ENCODE results near the gene RFC2.
"Not testable (repeated sequence)": the region's sequence is repeated elsewhere in the genome, so short reads cannot be mapped to it uniquely, and the experiment has no call there.

The RFC2 gene

DNA sequence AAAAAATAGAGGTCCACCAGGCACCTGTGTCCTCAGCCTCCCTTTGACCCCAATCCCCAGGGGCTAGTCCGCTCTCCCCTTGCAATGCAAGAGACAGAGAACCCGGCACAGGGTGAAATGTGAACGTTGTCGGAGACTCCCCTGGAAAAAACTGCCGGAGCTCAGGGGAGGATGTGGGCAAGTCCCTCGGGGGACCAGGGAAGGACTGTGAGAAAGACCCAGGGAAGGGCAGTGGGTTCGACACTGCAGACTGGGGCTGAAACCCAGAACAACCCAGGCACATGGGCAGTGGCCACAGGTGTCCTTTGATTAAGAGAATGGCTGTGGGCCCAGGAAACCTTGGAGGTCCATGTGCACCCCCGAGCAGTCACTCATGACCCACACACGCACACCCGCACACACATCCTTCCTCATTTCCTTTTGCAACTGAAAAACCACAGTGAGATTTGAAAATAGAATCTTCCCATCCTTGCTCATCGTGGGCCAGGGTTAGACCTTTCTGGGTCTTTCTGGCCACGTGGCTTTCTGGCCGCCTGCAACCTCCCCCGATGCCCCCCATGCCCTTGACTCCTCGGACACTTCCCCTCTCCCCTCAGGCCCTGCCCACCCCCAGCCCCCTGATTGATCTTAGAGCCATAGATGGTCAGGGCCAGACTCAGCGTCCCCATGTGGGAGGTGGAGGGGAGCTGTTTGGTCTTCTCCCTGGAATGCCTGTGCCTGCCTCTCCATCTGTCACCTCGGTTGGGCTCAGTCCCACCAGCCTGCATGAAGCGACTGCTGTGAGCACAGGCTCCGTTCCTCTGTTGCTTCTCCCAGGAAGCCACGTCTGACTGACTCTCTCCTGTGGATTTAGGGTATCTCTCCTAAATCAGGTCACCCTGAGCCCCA lies 36.5 kb downstream of the RFC2 start:
- DNase-seq (ENCODE audit: low read depth in 2 of 2) = no peak

DNA sequence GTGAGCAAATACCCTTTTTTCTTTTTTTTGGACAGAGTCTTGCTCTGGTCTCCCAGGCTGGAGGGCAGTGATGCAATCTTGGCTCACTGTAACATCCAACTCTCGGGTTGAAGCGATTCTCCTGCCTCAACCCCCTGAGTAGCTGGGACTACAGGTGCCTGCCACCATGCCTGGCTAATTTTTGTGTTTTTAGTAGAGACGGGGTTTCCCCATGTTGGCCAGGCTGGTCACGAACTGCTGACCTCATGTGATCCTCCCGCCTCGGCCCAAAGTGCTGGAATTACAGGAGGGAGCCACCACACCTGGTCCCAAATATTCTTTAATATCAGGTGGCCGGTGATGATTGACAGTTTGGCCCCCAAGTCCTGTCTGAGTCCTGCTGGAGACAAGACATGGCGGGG lies 37.8 kb downstream of the RFC2 start:
- no peak for DNase-seq (ENCODE audit: low read depth in 2 of 2)

DNA sequence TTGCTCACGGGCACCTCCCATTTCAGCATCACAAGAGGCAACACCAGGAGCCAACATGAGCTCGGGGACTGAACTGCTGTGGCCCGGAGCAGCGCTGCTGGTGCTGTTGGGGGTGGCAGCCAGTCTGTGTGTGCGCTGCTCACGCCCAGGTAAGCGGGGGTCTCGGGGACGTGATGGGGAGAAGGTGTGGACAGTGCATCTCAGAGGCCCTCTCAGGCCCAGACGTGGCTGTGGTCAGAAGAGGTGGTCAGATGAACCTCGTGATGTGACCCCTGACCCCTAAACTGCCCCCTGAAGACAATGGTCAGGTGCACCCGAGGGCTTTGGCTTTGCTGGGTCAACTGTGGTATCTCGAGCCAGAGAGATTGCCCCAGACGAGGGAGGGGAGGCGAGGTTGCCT lies 38.3 kb downstream of the RFC2 start:
- no peak for DNase-seq (ENCODE audit: low read depth in 2 of 2)

DNA sequence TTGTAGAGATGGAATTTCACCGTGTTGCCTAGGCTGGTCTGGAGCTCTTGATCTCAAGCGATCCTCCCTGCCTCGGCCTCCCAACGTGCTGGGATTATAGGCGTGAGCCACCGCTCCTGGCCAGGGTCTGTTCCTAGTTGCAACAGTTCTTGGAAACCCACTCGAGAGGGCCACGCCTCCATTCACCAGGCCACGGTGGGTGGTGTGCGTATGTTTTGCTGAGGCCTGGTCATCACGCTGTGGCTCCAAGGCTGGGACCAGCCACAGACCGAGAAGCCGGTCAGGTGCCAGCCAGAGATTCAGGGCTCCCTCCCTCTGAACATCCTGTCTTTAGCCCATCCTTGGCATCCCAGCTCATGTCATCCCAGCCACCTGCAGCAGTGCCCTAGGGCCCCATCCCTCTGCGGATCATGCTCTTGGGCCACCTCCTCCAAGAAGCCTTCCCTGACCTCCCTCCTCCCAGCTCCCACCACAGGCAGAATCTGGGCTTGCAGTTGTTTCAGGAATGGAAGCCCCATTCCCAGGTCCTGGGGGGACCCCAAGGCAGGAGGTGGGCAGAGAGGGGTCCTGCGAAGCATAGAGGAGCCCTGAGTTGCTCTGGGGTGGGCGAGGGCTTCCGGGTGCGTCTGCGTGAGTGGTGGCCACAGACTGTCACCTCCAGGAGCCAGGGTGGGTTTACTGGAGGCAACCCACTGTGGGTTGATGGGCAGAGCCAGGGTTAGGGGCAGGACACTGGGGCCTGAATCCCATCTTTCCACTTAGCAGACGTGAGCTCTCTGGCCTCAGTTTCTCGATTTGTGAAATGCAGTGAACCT lies 39.2 kb downstream of the RFC2 start:
- DNase-seq (ENCODE audit: low read depth in 2 of 2) = no peak

DNA sequence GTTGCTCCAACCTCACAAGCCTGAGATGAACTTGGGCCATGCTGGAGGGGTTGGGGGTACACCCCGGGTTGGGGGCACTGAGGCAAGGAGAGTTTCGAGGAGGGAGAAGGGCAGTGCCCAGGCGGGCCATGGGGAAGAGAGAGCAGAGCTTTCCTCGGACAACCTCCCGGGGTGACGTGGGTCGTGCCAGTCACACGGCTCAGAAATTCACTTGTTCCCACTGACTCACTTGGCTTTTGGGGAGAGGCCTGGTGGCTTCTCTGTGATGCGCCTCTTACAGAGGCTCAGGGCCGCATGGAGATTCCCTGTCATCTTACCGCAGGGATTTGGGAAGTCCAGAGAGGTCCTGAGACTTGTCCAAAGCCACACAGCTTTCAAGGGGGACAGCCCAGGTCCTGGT lies 41.5 kb downstream of the RFC2 start:
- no peak for DNase-seq (ENCODE audit: low read depth in 2 of 2)

DNA sequence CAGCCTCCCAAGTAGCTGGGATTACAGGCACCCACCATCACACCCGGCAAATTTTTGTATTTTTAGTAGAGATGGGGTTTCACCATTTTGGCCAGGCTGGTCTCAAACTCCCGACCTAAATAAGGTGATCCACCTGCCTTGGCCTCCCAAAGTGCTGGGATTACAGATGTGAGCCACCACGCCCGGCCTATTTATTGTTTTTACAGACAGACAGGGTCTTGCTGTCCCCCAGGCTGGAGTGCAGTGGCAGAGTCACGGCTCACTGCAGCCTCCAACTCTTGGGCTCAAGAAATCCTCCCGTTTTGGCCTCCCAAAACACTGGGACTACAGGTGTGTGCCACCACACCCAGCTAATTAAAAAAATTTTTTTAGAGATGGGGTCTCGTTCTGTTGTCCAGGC lies 46.0 kb downstream of the RFC2 start:
- DNase-seq (ENCODE audit: low read depth in 2 of 2) = not testable (repeated sequence)

DNA sequence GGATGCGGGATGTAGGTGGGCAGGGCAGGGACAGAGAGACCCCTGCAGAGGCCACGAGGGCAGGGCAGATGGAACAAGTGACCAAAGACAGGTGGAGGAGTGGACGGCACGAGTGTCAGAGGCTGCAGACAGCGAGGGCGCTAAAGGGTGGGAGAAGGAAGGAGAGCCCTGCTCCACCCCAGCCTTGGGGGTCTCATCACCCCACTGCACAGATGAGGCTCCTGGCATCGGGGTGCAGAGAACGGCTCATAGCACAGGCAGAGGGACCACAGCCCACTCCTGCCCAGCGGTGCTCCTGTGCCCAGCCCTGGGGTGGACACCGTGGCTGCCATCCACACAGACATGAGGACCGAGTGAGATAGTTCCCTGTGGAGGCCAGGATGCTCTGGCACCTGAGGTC lies 46.6 kb downstream of the RFC2 start:
- no peak for DNase-seq (ENCODE audit: low read depth in 2 of 2)

DNA sequence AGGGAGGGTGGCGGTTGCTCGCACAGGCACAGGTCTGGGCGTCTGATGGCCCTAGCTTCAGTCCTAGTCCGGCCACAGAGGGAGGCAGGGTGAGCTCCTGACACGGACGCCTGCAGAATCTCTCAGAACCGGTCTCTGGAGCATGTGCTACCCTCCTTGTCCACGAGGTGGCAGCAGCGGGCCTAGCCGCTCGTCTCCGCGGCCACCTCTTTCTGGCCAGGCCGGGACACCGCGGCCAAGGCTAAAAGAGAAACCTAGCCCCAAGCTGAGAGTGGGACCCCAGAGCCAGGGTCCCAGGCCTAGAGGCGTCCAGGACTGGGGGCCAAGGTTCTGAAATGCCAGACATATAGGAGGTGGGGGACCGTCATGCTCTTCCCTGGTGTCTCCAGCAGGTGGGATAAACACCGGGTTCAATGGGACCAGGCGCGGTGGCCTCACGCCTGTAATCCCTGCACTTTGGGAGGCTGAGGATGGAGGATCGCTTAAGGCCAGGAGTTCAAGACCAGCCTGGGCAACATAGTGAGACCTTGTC lies 47.5 kb downstream of the RFC2 start:
- peak in 1 of 2 experiments; percentile 26 for DNase-seq (ENCODE audit: low read depth in 2 of 2)

DNA sequence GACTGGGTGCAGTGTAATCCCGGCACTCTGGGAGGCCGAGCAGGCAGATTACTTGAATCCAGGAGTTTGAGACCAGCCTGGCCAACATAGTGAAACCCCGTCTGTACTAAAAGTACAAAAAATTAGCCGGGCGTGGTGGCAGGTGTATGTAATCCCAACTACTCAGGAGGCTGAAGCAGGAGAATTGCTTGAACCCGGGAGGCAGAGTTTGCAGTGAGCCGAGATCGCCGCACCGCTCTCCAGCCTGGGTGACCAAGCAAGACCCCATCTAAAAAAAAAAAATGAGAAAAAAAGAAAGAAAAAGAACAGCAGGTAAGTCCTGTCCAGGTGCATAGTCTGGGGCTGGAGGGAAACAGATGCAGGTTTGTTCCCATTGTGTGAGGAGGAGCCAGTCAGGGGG lies 48.1 kb downstream of the RFC2 start:
- DNase-seq (ENCODE audit: low read depth in 2 of 2) = not testable (repeated sequence)

DNA sequence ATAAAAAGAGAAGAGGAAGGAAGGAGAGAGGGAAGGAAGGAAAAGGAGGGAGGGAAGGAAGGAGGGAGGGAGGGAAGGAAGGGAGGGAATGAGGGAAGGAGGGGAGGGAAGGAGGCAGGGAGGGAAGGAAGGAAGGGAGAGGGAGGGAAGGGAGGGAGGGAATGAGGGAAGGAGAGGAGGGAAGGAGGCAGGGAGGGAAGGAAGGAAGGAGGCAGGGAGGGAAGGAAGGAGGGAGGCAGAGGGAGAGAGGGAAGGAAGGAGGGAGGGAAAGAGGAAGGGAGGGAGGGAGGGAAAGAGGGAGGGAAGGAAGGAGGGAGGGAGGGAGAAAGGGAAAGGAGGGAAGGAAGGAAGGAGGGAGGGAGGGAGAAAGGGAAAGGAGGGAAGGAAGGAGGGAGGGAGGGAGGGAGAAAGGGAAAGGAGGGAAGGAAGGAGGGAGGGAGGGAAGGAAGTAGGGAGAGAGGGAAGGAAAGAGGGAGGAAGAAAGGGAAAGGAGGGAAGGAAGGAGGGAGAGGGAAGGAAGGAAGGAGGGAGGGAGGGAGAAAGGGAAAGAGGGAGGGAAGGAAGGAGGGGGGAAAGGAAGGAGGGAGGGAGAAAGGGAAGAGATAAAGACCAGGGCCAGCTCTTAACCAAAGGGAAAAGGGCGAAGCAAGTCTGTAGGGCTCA lies 50.1 kb downstream of the RFC2 start:
- no peak for DNase-seq (ENCODE audit: low read depth in 2 of 2)

DNA sequence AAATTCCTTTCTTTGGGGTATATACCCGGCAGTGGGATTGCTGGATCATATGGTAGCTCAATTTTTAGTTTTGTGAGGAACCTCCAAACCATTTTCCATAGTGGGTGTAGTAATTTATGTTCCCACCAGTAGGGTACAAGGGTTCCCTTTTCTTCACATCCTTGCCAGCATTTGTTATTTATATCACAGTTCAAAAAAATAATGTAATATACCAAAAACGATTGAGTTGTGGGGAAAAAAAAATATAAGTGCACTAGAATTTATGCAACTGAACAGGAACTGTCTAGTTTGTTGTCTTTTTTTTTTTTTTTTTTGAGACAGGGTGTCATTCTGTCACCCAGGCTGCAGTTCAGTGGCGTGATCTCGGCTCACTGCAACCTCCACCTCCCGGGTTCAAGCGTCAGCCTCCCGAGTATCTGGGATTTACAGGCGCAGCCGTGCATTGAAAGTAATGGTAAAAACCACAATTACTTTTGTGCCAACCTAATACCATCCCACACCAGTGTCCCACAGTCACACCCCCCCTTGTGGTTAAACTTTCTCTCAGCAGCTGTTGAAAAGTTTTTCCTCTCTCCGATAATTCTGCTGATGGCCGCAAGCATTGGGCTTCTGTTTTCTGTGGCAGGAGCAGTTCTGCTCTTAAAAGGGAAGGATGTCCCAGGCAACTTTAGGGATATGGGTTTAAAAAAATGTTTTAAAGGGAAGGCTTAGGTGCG lies 51.2 kb downstream of the RFC2 start:
- peak in 1 of 2 experiments; percentile 23 for DNase-seq (ENCODE audit: low read depth in 2 of 2)

DNA sequence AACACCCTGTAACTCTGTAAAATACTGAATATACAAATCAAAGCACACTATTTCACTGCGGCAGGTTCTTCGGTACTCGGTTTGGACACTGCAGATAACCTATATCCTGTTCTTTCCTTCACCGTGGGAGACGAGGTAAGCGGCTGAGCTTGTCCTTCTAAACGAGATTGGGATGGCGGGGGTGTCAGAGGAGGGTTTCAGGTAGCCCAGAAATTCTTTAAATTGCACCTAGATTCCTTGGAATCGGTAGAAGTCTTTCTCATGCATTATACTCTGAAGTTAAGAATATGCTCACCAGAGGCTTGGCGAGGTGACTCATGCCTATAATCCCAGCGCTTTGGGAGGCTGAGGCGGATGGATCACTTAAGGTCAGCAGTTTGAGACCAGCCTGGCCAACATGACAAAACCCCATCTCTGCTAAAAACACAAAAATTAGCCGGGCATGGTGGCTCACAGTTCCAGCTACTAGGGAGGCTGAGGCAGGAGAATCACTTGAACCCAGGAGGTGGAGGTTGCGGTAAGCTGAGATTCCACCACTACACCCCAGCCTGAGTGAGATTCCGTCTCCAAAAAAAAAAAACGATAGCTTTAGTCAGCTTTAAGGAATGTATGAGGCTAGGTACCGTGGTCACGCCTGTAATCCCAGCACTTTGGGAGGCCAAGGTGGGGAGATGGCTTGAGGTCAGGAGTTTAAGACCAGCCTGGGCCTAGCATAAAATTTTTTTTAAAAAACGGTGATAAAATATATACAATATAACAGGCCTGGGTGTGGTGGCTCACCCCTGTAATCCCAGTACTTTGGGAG lies 54.4 kb downstream of the RFC2 start:
- DNase-seq (ENCODE audit: low read depth in 2 of 2) = no peak

DNA sequence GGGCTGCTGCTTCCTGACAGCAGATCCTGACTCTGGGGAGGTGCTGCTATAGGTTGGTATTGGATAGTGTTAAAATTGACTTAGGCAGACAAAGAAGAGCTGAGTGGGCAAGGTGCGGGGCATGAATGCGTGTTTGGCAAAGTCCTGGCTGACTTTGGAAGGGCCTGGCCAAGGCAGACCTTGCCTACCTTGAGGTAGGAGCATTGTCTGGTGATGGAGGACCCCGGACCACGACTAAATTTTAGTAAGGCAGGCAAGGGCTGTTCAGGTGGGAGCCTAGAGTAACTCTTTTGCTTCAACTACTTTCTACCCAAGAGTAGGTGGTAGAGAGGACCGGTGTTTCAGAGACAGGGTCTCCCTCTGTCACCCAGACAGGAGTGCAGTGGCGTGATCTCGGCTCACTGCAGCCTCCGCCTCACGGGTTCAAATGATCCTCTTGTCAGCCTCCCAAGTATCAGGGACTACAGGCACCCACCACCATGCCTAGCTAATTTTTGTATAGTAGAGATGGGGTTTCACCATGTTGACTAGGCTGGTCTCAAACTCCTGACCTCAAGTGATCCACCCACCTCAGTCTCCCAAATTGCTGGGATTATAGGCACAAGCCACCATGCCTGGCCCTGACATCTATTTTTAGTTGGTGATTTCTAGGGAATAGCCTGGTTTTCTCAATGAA lies 56.6 kb downstream of the RFC2 start:
- no peak for DNase-seq (ENCODE audit: low read depth in 2 of 2)

DNA sequence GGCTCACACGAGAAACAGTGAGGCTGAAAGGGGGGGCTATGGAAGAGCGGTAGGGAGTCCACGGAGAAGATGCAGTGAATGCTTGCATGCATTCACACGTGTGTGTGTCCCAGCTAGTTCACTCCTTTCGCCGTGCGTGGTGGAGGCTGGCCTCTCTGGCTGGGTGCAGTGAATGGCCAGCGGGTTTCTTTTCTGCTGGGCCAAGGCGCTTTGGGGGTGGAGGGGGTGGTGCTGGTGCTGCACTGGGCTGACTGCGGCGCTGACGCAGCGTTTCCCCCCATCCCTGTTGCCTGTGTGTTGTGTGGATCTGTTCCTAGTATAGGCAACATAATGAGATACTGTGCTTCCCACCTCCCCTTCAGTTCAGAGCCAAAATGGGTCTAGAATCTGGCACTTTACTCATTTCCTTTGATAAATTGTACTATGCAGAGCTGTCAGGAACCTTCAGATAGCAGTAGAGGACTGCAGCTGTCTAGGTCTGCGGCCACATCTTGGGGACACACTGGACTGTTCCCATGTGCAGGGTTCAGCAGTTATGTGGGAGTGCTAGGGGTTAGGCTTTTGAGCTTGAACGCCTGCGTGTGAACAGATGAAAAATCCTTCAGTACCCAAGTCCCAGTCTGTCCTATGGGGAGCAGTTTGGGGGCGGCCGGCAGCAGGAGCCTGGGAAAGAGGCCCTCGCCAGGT lies 58.1 kb downstream of the RFC2 start:
- not testable (repeated sequence) for DNase-seq (ENCODE audit: low read depth in 2 of 2)

DNA sequence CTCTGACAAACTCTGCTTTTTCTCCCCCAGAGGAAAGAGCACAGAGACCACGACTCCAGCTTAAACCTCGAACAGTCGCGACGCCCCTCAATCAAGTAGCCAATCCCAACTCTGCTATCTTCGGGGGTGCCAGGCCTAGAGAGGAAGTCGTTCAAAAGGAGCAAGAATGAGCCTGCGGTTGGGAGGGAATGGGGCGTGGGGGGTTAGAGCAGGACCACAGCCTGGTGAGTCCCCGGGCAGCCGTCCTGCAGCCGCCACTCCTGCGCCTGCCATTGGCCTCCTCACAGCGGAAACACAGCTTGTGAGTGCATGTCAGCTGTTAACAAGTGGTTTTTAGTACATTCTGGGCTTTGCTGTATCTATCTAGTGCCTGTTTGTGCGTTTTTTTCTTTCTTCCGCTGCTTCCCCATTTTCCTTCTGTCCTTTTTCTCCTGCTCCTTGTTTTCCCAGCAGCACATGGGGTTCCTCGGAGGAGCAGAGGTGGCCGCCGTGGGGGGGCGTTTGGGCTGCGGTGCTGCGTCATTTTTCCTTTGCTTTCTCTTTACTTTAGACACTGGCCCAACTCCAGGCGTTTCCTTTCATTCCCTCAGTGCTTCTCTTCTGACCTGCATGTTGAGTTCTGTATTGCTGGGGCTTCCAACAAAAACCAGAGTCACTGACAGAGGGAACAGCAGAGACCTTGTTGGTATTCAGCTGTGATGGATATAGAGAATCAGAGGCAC lies 58.9 kb downstream of the RFC2 start:
- DNase-seq (ENCODE audit: low read depth in 2 of 2) = not testable (repeated sequence)

DNA sequence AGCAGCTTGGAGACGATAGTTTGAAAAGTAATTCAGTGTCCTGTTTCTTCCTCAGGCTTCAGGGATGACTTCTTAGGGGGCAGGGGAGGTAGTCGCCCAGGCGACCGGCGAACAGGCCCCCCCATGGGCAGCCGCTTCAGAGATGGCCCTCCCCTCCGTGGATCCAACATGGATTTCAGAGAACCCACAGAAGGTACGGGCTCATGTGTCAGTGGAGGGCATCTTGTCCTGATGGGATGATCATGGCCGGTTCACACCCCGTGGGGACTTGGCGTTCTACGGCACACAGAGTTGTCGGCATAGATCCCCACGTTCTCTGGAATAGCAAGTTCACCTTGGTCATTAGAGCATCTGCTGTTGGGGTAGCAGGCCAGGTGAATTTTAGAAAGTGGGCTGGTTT lies 59.5 kb downstream of the RFC2 start:
- DNase-seq (ENCODE audit: low read depth in 2 of 2) = no peak

DNA sequence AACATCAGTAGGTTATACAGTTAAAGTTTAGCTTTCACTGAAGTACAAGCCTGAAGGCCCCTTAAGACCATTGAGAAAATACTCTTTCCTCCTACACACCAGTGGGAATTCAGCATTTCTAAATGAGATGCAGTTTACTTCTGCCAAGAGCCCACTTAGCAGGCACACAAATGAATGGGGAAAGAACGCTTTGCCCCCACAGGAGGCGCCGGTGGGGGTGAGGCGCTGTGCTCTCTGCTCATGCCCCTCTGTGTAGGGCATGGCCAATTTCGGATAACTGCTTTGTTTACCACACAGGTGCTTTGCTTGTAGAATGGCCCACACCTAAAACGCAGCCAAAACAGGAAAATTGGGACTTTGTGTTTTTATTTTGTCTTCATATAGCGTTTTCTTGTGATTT lies 60.3 kb downstream of the RFC2 start:
- DNase-seq (ENCODE audit: low read depth in 2 of 2) = no peak

DNA sequence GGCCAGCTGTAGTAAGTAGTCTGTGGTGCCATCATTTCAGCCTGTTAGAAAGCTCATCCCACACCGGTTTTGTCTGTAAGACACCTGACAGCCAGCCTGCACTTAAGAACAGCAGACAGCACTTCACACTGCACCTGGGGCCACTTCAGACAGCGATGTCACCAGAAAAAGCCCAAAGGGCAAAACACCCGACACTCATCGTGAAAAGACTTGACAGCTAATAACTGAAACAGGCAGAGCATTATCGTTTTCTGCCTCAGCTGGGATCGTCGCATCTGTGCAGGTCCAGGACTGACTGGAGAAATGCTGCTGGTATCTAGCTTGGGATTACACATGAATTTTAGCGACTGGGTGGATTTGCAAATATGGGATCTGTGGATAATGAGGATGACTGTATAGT lies 61.1 kb downstream of the RFC2 start:
- no peak for DNase-seq (ENCODE audit: low read depth in 2 of 2)

DNA sequence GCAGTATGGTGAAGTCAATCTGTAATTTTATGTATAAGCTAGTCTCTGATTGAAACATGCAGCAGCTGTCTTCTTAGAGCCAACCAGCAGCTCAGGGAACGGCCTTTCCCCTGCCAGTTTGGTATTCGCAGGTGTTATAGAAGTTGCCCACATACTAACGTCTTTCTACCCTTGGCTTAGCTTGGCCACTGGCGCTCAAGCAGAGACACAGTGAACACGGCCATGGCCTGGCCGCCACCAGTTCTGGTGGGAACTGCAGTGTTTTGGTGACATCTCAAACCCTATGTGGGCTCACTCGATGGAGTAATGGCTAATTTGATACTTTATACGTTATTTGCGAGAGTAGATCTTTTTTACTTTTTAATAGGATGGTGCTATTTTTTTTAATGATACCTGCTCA lies 63.0 kb downstream of the RFC2 start:
- DNase-seq (ENCODE audit: low read depth in 2 of 2) = no peak
